ENCODE data around the gene BOLL.
"Not testable (repeated sequence)": the region's sequence is repeated elsewhere in the genome, so short reads cannot be mapped to it uniquely, and the experiment has no call there.

Gene BOLL

GRCh38 chr2:197709140-197709539, 76.0 kb downstream of the BOLL start:
- H3K4me3 ChIP-seq (ENCODE audit: low read length); DNase-seq (ENCODE audit: low read depth, low spot score): not testable (repeated sequence)

GRCh38 chr2:197708331-197708730, 76.8 kb downstream of the BOLL start:
- H3K4me3 ChIP-seq (ENCODE audit: low read length), result no peak overlapping the region
- no peak for DNase-seq (ENCODE audit: low read depth, low spot score)

GRCh38 chr2:197707316-197708213, 77.6 kb downstream of the BOLL start:
- peak; percentile 50 for DNase-seq (ENCODE audit: low read depth, low spot score)
- no peak overlapping the region for H3K4me3 ChIP-seq (ENCODE audit: low read length)

- peak overlapping the region; percentile 88 for H3K4me3 ChIP-seq (ENCODE audit: low read length)
- no peak for DNase-seq (ENCODE audit: low read depth, low spot score)
Observed at GRCh38 chr2:197706839-197707207, 78.3 kb downstream of the BOLL start.

- peak overlapping the region; percentile 88 for H3K4me3 ChIP-seq (ENCODE audit: low read length)
- DNase-seq (ENCODE audit: low read depth, low spot score), result no peak
Observed at GRCh38 chr2:197705912-197706838, 78.9 kb downstream of the BOLL start.

GRCh38 chr2:197705121-197705911, 79.8 kb downstream of the BOLL start, which contains the start of gene MARS2:
Gene MARS2 (plus strand): TSS chr2:197705369. CDS start chr2:197705406, 37 bp downstream.
- DNase-seq (ENCODE audit: low read depth, low spot score), result peak; percentile 81
- H3K4me3 ChIP-seq (ENCODE audit: low read length), result peak within 1 kb of the TSS; percentile 88

GRCh38 chr2:197704434-197705120, 80.5 kb downstream of the BOLL start:
- peak overlapping the region; percentile 88 for H3K4me3 ChIP-seq (ENCODE audit: low read length)
- no peak for DNase-seq (ENCODE audit: low read depth, low spot score)

- no peak for DNase-seq (ENCODE audit: low read depth, low spot score)
- no peak overlapping the region for H3K4me3 ChIP-seq (ENCODE audit: low read length)
Observed at GRCh38 chr2:197700960-197701359, 84.2 kb downstream of the BOLL start.

- H3K4me3 ChIP-seq (ENCODE audit: low read length); DNase-seq (ENCODE audit: low read depth, low spot score): not testable (repeated sequence)
Observed at GRCh38 chr2:197699724-197700123, 85.4 kb downstream of the BOLL start.

- H3K4me3 ChIP-seq (ENCODE audit: low read length); DNase-seq (ENCODE audit: low read depth, low spot score): not testable (repeated sequence)
Observed at GRCh38 chr2:197696571-197696970, 88.5 kb downstream of the BOLL start.

GRCh38 chr2:197695971-197696370, 89.1 kb downstream of the BOLL start:
- DNase-seq (ENCODE audit: low read depth, low spot score); H3K4me3 ChIP-seq (ENCODE audit: low read length): not testable (repeated sequence)

GRCh38 chr2:197695206-197695605, 89.9 kb downstream of the BOLL start:
- not testable (repeated sequence) for DNase-seq (ENCODE audit: low read depth, low spot score); H3K4me3 ChIP-seq (ENCODE audit: low read length)

- DNase-seq (ENCODE audit: low read depth, low spot score), result no peak
- H3K4me3 ChIP-seq (ENCODE audit: low read length), result no peak overlapping the region
Observed at GRCh38 chr2:197677483-197677882, 107.6 kb downstream of the BOLL start.

GRCh38 chr2:197677056-197677455, 108.1 kb downstream of the BOLL start:
- DNase-seq (ENCODE audit: low read depth, low spot score), result no peak
- no peak overlapping the region for H3K4me3 ChIP-seq (ENCODE audit: low read length)

Measured in Jurkat, Clone E6-1 (cell line).